Suppressor macrophage (primary cell): ENCODE results near the gene GRK5.

Experiments
- DNase-seq, 4 experiments: peaks; one replicate each; pipeline ENCODE4 v3.0.0-alpha.2; 2020 to 2022

The GRK5 gene

DNA sequence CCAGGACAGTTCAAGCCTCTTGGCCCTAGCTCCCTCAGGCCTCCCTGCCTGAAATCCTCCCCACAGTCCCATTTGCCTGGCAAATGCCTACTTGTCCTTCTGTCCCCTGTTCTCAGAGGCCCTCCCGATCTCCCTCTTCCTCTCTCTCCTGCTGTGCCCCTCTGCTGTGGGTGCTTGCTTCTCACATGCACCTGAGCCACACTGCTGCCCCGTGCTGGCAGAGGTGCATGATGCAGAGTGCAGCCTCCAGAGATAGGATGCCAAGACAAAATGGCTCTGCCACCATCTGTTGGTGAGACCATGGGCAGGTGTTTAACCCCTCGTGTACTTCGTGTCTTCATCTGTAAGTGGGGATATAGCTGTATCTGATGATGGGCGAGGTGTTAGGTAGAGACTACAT, 176.8 kb downstream of the GRK5 start:
- no peak for DNase-seq

- no peak for DNase-seq
Observed at GRCh38 chr10:119386666-119387065, 179.3 kb downstream of the GRK5 start.

DNA sequence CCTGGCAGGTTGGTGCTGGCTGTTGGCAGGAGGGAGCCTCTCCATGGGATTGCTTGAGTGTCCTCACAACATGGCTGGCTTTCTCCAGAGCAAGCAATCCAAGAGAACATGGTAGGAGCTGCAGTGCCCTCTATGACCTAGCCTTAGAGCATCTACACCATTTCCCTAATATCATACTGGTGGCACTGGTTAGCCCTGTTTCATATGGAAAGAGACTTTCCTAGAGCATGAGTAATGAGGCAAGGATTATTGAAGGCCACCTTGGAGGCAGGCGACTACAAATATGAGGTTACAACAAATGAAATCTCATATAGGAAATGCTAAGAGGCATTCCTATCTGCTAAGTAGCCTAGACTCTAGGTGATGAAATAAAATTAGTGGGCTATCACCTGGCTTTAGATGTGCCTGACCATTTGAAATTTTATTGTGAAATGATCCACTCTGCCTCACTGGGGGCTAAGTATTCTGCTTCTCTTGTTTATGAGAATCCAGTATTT, 181.5 kb downstream of the GRK5 start:
- no peak for DNase-seq

- DNase-seq: peak in 3 of 4 experiments; percentile 55 to 59 (median 55)
Observed at GRCh38 chr10:119391440-119392251, 184.3 kb downstream of the GRK5 start.

- DNase-seq: no peak
Observed at GRCh38 chr10:119393019-119393418, 185.6 kb downstream of the GRK5 start.

DNA sequence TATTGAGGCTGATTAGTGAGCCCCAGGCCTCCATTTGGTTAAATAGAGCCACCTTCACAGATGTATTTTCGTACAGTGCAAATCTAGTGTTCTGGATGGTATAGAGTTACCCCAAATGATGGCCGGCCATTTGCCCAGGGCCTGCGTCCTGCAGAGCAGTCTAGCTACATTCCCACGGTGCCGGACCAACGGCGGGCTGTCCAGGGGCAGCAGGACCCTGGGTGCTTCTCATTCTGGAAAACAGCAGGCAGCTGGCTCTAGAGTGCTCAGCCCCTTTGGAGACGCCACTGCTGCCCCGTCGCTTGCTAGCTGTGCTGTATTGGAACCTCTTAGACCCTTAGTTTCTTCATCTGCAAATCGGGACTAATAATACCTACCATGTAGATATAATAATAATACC, 186.1 kb downstream of the GRK5 start:
- DNase-seq: no peak

DNA sequence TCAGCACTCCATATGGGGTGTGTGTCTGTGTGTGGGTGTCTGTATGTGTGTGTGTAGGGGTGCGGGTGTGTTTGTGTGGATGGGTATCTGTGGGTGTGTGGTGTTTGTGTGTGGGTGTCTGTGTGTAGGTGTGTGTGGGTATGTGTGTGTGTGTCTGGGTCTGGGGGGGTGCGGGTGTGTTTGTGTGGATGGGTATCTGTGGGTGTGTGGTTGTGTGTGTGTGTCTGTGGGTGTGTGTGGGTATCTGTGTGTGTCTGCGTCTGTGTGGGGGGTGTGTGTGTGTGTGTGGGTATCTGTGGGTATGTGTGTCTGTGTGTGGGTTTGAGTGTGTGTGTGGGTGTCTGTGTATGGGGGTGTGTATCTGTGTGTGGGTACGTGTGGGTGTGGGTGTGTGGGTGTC, 186.5 kb downstream of the GRK5 start:
- no peak for DNase-seq

- DNase-seq: no peak
Observed at GRCh38 chr10:119394657-119395279, 187.4 kb downstream of the GRK5 start.

GRCh38 chr10:119395280-119396007, 188.1 kb downstream of the GRK5 start:
- DNase-seq: peak; percentile 72 to 88 (median 83)

GRCh38 chr10:119396008-119396708, 188.8 kb downstream of the GRK5 start:
- no peak for DNase-seq

GRCh38 chr10:119396709-119397071, 189.3 kb downstream of the GRK5 start:
- no peak for DNase-seq

- DNase-seq: no peak
Observed at GRCh38 chr10:119397416-119397815, 190.0 kb downstream of the GRK5 start.

- DNase-seq: no peak
Observed at GRCh38 chr10:119398996-119399395, 191.6 kb downstream of the GRK5 start.

- DNase-seq: no peak
Observed at GRCh38 chr10:119399466-119399865, 192.1 kb downstream of the GRK5 start.

DNA sequence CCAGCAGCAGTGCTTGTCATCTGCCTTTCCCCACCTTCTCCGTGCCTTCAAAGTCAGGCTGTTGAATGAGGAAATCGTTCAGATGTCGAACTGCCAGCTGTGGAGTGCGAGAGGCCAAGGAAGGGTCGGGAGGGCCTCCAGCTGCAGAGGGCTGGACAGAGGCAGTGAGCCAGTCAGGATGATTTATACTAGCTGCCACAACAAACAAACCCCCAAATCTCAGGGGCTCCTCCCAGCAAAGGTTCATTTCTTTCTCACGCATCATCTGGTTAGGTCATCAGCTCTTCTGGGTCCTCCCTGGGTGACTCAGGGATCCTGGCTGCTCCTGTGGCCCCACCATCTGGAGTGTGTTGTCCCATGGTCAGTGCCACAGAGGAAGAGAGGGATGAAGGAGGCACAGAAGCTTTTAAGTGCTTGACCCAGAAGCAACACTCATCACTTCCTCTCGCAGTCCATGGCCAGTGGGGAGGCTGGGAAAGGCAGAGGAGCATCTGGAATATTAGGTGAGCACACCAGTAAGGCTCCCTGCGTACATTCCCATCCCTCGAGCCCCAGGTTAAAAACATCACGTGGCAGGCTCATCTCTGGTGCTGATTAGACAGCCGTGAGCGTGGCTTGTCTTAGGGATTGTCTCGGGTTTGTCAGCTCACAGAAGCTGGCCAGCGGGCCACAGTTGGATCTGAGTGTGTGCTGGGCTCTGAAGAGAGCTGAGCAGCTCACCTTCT, 194.5 kb downstream of the GRK5 start:
- DNase-seq: peak; percentile 28 to 58 (median 40)

DNA sequence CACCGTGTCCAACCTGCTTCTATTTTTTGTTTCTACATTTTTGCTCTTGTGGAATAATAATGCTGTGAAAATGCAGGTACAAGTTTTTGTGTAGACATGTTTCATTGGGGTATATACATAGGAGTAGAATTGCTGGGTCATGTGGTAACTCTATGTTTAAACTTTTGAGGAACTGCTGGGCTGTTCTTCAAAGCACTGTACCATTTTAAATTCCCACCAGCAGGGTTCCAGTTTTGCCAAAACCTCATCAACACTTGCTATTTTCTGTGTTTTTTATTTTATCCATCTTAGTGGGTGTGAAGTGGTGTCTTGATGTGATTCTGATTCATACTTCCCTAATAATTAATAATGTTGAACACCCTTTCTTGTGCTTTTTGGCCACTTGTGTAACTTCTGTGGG, 196.6 kb downstream of the GRK5 start:
- peak in 3 of 4 experiments; percentile 28 to 59 (median 48) for DNase-seq

- peak; percentile 63 to 78 (median 70) for DNase-seq
Observed at GRCh38 chr10:119404719-119405519, 197.5 kb downstream of the GRK5 start.

GRCh38 chr10:119405520-119405807, 198.1 kb downstream of the GRK5 start:
- DNase-seq: no peak

GRCh38 chr10:119406137-119406536, 198.8 kb downstream of the GRK5 start:
- no peak for DNase-seq

- peak; percentile 60 to 71 (median 68) for DNase-seq
Observed at GRCh38 chr10:119406601-119407253, 199.4 kb downstream of the GRK5 start.
